ENCODE data around the gene MLH1.

DNA sequence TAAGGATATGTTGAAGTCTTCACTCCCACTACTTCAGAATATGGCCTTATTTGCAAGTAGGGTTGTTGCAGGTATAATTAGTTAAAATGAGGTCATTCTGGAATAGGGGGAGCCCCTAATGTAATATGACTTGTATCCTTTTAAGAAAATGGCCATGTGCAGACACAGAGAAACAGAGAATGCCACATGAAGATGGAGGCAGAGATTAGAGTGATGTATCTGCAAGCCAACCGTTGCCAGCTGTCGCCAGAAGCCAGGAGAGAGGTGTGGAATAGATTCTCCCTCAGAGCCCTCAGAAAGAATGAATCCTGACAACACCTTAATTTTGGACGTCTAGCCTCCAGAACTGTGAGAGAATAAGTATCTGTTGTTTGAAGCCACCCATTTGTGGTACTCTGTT is 37.2 kb upstream of the MLH1 start:
- TF ChIP-seq CBX2 (IDR thresholded peaks at IDR 0.05; ENCODE audit: borderline replicate concordance, low read depth) = no peak
- no peak for TF ChIP-seq CHD4 (IDR thresholded peaks at IDR 0.05; ENCODE audit: borderline replicate concordance)
- TF ChIP-seq, protein P1, sequence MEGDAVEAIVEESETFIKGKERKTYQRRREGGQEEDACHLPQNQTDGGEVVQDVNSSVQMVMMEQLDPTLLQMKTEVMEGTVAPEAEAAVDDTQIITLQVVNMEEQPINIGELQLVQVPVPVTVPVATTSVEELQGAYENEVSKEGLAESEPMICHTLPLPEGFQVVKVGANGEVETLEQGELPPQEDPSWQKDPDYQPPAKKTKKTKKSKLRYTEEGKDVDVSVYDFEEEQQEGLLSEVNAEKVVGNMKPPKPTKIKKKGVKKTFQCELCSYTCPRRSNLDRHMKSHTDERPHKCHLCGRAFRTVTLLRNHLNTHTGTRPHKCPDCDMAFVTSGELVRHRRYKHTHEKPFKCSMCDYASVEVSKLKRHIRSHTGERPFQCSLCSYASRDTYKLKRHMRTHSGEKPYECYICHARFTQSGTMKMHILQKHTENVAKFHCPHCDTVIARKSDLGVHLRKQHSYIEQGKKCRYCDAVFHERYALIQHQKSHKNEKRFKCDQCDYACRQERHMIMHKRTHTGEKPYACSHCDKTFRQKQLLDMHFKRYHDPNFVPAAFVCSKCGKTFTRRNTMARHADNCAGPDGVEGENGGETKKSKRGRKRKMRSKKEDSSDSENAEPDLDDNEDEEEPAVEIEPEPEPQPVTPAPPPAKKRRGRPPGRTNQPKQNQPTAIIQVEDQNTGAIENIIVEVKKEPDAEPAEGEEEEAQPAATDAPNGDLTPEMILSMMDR (IDR thresholded peaks at IDR 0.05) = no peak
- TF ChIP-seq KDM1A (IDR thresholded peaks at IDR 0.05; ENCODE audit: low read depth) = no peak
- no peak for TF ChIP-seq GATA3 (IDR thresholded peaks at IDR 0.05; ENCODE audit: borderline replicate concordance)
- TF ChIP-seq MYC (IDR thresholded peaks at IDR 0.05; ENCODE audit: borderline replicate concordance, low read length) = no peak
- TF ChIP-seq FOSB (CRISPR knock-in tag; IDR thresholded peaks at IDR 0.05) = no peak
- TF ChIP-seq POLR2A (IDR thresholded peaks at IDR 0.05; ENCODE audit: low read length) = no peak
- TF ChIP-seq MAX (IDR thresholded peaks at IDR 0.05) = no peak
- TF ChIP-seq SREBF2 (IDR thresholded peaks at IDR 0.05) = no peak
- no peak for TF ChIP-seq TFCP2L1 (CRISPR knock-in tag; IDR thresholded peaks at IDR 0.05)
- no peak for TF ChIP-seq ESRRA (IDR thresholded peaks at IDR 0.05; ENCODE audit: borderline replicate concordance, low read length)
- no peak for TF ChIP-seq HDAC2 (IDR thresholded peaks at IDR 0.05)

Data from A549 (cell line).